HepG2 (cell line): Measurements from ENCODE around the gene EEPD1. TPM values are rescaled to one million over a fixed set of nuclear protein-coding genes. Genes with fewer than 3 reads are reported as not detected.
A peak's percentile ranks its signal among the peaks of the same experiment; 100 is the strongest.

Experiments
- ATF4 ChIP-seq, 2 experiments: fragments of 450-650 bp in 1 of 2; sonication (generic) in 1 of 2; formaldehyde crosslinking; IDR thresholded peaks; 2 replicates each; pipeline versions ENCODE4 v1.5.0 to v1.8.0; 2020 to 2022; ENCODE audit warnings: mild to moderate bottlenecking in 1 of 2, missing genetic modification reagents in 1 of 2
- FOXM1 ChIP-seq: sonication (generic); formaldehyde crosslinking; IDR thresholded peaks from 2 replicates; pipeline ENCODE4 v1.5.0; 2020; ENCODE audit warnings: missing genetic modification reagents
- GLMP ChIP-seq: sonication (generic); formaldehyde crosslinking; IDR thresholded peaks from 2 replicates; pipeline ENCODE4 v1.9.0; 2021; ENCODE audit warnings: missing genetic modification reagents, mild to moderate bottlenecking, borderline replicate concordance
- HHEX ChIP-seq: IDR thresholded peaks from 2 replicates; pipeline ENCODE4 v1.6.1; 2016; ENCODE audit warnings: control low read depth
- HNF1B ChIP-seq: sonication (generic); formaldehyde crosslinking; IDR thresholded peaks from 2 replicates; pipeline ENCODE4 v1.5.1; 2020; ENCODE audit warnings: mild to moderate bottlenecking, moderate library complexity, missing genetic modification reagents
- MTA3 ChIP-seq: sonication (generic); formaldehyde crosslinking; IDR thresholded peaks from 2 replicates; pipeline ENCODE4 v1.4.0; 2020; ENCODE audit warnings: missing genetic modification reagents
- NCOR1 ChIP-seq: fragments of 200-600 bp; sonication (generic); IDR thresholded peaks from 2 replicates; pipeline ENCODE4 v1.7.0; 2017; ENCODE audit warnings: antibody characterized with exemption, low read length, borderline replicate concordance
- PHF21A ChIP-seq: sonication (generic); formaldehyde crosslinking; IDR thresholded peaks from 2 replicates; pipeline ENCODE4 v1.5.0; 2020; ENCODE audit warnings: mild to moderate bottlenecking, missing genetic modification reagents
- SMARCC2 ChIP-seq: fragments of 450-650 bp; IDR thresholded peaks from 2 replicates; pipeline ENCODE4 v1.6.1; 2017; ENCODE audit warnings: antibody characterized with exemption, mild to moderate bottlenecking
- SP1 ChIP-seq, 2 experiments: fragments of 450-650 bp in 1 of 2; sonication (generic) in 1 of 2; formaldehyde crosslinking in 1 of 2; IDR thresholded peaks; 2 replicates each; pipeline versions ENCODE4 v1.4.0 to v1.6.1; 2016 to 2020; ENCODE audit warnings: missing genetic modification reagents in 1 of 2
- YEATS4 ChIP-seq: sonication (generic); formaldehyde crosslinking; IDR thresholded peaks from 2 replicates; pipeline ENCODE4 v1.4.0; 2020; ENCODE audit warnings: missing genetic modification reagents, borderline replicate concordance
- ZNF264 ChIP-seq: sonication (generic); formaldehyde crosslinking; IDR thresholded peaks from 2 replicates; pipeline ENCODE4 v1.4.0; 2020; ENCODE audit warnings: missing genetic modification reagents
- ZNF280D ChIP-seq: sonication (generic); formaldehyde crosslinking; IDR thresholded peaks from 2 replicates; pipeline ENCODE4 v1.5.1; 2020; ENCODE audit warnings: mild to moderate bottlenecking, missing genetic modification reagents
- ZNF557 ChIP-seq: sonication (generic); formaldehyde crosslinking; IDR thresholded peaks from 2 replicates; pipeline ENCODE4 v1.4.0; 2020; ENCODE audit warnings: missing genetic modification reagents
- polyA plus RNA-seq, 8 experiments: library from polyadenylated mRNA; depleted of rRNA in 3 of 8; stranded (reverse) in 7 of 8; unstranded in 1 of 8; fragments of >200 nt; fragmentation: Illumina TruSeq in 4 of 8; extraction: Trizol in 4 of 8; gene quantifications; 2 replicates each; pipeline versions ENCODE4 v1.2.1 to v1.2.3, GENCODE V29; 2011 to 2016; ENCODE audit warnings: low read depth in 4 of 8, missing spikeins in 1 of 8, mixed read lengths in 1 of 8; ENCODE audit not compliant: insufficient read depth in 1 of 8
- total RNA-seq, 5 experiments: library from RNA; depleted of rRNA; stranded (reverse); fragments of >200 nt; fragmentation: Illumina TruSeq; extraction: Trizol; gene quantifications; 2 replicates each; pipeline ENCODE4 v1.2.3, GENCODE V29; 2016; ENCODE audit warnings: low read depth in 1 of 5
- TF ChIP-seq, protein P1 (sequence below): sonication (generic); formaldehyde crosslinking; IDR thresholded peaks from 2 replicates; pipeline ENCODE4 v1.9.0; 2022; ENCODE audit warnings: low read depth, missing genetic modification reagents
- TF ChIP-seq, protein P2 (sequence below): sonication (generic); formaldehyde crosslinking; IDR thresholded peaks from 2 replicates; pipeline ENCODE4 v1.4.0; 2020; ENCODE audit warnings: missing genetic modification reagents, borderline replicate concordance

Gene EEPD1
- total and polyA plus RNA-seq, 2 of the 13 experiments (the other 11 are each of a cell fraction or from before 2014, with no cell fraction given): 10.1 to 16.4 TPM

DNA sequence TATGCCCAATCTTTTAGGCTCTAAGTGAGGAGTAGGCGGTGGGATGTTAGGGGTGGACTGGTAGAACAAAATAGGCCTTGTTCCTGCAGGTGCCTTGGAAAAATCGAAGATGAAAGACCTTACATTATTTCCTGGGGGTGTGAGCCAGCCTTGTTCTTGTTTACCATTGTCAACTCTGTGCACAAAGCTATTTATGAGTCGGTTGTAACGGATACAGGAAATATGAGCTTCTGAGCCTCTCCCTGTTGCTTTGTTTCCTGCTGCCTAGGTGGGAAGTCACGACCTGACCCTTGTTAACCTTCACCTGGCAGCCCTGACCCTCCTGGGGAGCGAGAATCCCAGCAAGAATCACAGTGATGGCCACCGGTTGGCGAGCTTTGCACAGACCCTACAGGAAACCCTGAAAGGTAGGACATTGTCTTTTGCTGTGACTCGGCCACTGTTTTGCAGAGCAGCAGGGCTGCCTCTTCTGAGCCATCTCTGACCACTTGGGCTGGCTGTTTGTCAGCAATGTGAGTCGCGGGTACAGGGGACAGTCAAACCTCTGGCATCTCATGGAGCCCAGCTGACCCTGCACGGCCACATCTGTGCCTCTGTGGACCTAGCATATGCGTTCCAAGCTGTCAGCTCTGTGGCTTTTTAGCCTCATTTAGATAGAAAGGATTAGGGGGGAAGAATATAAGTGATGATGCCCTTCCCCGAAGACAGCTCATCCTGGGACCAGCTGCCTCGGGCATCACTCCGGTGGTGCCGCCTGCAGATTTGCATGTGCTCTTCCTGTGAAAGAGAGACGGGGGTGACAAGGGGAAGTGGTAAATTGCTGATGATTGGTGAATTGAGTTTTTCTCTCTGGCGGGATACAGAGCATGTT lies 134.6 kb downstream of the EEPD1 start (continued):
- TF ChIP-seq, protein P1, sequence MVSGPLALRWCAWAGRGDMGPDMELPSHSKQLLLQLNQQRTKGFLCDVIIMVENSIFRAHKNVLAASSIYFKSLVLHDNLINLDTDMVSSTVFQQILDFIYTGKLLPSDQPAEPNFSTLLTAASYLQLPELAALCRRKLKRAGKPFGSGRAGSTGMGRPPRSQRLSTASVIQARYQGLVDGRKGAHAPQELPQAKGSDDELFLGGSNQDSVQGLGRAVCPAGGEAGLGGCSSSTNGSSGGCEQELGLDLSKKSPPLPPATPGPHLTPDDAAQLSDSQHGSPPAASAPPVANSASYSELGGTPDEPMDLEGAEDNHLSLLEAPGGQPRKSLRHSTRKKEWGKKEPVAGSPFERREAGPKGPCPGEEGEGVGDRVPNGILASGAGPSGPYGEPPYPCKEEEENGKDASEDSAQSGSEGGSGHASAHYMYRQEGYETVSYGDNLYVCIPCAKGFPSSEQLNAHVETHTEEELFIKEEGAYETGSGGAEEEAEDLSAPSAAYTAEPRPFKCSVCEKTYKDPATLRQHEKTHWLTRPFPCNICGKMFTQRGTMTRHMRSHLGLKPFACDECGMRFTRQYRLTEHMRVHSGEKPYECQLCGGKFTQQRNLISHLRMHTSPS (CRISPR knock-in tag): peak; percentile 59
- TF ChIP-seq PHF21A (CRISPR knock-in tag) (peak; percentile 97), MTA3 (CRISPR knock-in tag) (no peak), NCOR1 (peak; percentile 30; the same call in 1 of the 2 replicates), YEATS4 (CRISPR knock-in tag) (peak; percentile 51; the same call in 1 of the 2 replicates), HNF1B (CRISPR knock-in tag) (peak; percentile 99), SMARCC2 (no peak), SP1 (IDR thresholded peaks at IDR 0.05) (no peak), SP1 (CRISPR knock-in tag; IDR thresholded peaks at IDR 0.05) (no peak), HHEX (CRISPR knock-in tag) (peak; percentile 89), FOXM1 (no peak), ZNF264 (CRISPR knock-in tag) (0 out of 2 replicates have a peak, but pooled peaks have one; percentile 55), GLMP (CRISPR knock-in tag) (no peak), ATF4 (CRISPR knock-in tag; IDR thresholded peaks at IDR 0.05) (peak in 1 of 2 experiments; percentile 62; a peak in 1 of 4 replicates), ZNF557 (CRISPR knock-in tag) (0 out of 2 replicates have a peak, but pooled peaks have one; percentile 28), ZNF280D (CRISPR knock-in tag) (peak; percentile 65; the same call in 1 of the 2 replicates)
- TF ChIP-seq, protein P2, sequence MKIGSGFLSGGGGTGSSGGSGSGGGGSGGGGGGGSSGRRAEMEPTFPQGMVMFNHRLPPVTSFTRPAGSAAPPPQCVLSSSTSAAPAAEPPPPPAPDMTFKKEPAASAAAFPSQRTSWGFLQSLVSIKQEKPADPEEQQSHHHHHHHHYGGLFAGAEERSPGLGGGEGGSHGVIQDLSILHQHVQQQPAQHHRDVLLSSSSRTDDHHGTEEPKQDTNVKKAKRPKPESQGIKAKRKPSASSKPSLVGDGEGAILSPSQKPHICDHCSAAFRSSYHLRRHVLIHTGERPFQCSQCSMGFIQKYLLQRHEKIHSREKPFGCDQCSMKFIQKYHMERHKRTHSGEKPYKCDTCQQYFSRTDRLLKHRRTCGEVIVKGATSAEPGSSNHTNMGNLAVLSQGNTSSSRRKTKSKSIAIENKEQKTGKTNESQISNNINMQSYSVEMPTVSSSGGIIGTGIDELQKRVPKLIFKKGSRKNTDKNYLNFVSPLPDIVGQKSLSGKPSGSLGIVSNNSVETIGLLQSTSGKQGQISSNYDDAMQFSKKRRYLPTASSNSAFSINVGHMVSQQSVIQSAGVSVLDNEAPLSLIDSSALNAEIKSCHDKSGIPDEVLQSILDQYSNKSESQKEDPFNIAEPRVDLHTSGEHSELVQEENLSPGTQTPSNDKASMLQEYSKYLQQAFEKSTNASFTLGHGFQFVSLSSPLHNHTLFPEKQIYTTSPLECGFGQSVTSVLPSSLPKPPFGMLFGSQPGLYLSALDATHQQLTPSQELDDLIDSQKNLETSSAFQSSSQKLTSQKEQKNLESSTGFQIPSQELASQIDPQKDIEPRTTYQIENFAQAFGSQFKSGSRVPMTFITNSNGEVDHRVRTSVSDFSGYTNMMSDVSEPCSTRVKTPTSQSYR: peak; percentile 35; the same call in 1 of the 2 replicates
